ENCODE measurements around the gene PPM1L.

DNA sequence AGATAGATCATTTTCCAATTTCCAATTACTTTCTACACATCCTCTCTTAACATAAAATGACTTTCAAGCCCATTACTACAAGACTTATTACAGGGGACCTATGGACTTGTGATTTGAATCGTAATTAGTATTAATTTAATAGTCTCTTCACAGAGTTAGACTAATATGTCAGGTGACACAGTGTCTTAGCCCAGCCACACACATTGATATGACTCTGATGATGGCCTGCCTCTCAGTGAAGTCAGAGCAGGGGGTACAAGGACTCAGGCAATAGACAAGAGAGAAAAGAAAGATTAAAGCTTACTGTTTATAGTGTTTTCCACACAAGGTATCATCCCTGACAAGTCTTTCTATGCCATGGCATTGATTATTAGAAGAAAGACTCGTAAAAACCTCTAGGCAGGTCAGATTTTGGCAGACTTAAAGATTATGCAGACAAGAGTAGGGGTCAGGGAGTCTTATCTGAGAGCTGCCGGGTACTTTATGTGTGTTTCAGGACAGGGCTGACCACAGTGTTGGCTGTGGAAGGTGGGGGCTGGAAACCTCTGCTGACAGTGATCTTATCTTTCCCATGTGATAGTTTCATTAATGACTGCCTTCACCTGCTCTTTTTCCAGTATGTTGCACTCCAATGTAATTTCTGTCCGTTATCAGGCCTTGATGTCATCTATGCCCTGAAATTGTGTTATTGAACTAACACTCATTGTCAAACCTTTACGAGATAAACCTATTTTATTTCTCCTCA is 299.0 kb downstream of the PPM1L start:
- TF ChIP-seq, protein P1, sequence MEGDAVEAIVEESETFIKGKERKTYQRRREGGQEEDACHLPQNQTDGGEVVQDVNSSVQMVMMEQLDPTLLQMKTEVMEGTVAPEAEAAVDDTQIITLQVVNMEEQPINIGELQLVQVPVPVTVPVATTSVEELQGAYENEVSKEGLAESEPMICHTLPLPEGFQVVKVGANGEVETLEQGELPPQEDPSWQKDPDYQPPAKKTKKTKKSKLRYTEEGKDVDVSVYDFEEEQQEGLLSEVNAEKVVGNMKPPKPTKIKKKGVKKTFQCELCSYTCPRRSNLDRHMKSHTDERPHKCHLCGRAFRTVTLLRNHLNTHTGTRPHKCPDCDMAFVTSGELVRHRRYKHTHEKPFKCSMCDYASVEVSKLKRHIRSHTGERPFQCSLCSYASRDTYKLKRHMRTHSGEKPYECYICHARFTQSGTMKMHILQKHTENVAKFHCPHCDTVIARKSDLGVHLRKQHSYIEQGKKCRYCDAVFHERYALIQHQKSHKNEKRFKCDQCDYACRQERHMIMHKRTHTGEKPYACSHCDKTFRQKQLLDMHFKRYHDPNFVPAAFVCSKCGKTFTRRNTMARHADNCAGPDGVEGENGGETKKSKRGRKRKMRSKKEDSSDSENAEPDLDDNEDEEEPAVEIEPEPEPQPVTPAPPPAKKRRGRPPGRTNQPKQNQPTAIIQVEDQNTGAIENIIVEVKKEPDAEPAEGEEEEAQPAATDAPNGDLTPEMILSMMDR (IDR thresholded peaks at IDR 0.05; ENCODE audit: low read depth, low read length, poor library complexity, severe bottlenecking), result no peak
- TF ChIP-seq EZH2phosphoT487 (IDR thresholded peaks at IDR 0.05; ENCODE audit: borderline replicate concordance, low read length), result no peak
